ENCODE measurements around the gene PINLYP.

DNA sequence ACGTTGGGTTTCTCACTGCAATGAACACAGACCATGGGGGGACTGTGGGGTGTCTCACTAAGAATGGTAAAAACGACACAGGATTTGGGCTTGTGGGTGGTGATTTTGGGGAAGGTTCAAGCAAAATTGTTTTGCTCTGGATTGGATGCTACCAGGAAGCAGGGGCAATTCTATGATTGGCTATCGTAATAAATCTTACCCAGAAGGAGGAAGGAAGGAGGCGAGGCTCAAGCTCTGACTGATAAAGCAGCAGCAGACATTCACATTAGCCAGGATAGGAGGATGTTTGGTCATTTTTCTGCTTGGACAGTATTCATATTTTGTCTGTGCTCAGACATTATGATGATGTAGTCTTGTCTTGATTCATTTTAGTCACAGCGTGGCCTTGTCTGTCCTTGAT lies 22.3 kb downstream of the PINLYP start:
- TF ChIP-seq, protein P1, sequence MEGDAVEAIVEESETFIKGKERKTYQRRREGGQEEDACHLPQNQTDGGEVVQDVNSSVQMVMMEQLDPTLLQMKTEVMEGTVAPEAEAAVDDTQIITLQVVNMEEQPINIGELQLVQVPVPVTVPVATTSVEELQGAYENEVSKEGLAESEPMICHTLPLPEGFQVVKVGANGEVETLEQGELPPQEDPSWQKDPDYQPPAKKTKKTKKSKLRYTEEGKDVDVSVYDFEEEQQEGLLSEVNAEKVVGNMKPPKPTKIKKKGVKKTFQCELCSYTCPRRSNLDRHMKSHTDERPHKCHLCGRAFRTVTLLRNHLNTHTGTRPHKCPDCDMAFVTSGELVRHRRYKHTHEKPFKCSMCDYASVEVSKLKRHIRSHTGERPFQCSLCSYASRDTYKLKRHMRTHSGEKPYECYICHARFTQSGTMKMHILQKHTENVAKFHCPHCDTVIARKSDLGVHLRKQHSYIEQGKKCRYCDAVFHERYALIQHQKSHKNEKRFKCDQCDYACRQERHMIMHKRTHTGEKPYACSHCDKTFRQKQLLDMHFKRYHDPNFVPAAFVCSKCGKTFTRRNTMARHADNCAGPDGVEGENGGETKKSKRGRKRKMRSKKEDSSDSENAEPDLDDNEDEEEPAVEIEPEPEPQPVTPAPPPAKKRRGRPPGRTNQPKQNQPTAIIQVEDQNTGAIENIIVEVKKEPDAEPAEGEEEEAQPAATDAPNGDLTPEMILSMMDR (IDR thresholded peaks at IDR 0.05): no peak
- TF ChIP-seq POLR2A (IDR thresholded peaks at IDR 0.05): no peak

Measured in tibial nerve (tissue), 3 donors.